DND-41 (cell line): ENCODE results near the gene PTPRR.

Source experiments
- EZH2 ChIP-seq: IDR thresholded peaks from 3 replicates; pipeline ENCODE4 v1.6.1; 2012; ENCODE audit warnings: borderline replicate concordance, low read depth, mild to moderate bottlenecking, moderate library complexity, low read length, inconsistent platforms; ENCODE audit not compliant: severe bottlenecking
- TF ChIP-seq, protein P1 (sequence below): IDR thresholded peaks from 2 replicates; pipeline ENCODE4 v1.5.1; 2012; ENCODE audit warnings: borderline replicate concordance, low read length, moderate library complexity, mild to moderate bottlenecking; ENCODE audit not compliant: poor library complexity, severe bottlenecking; ENCODE audit errors: extremely low read depth

DNA sequence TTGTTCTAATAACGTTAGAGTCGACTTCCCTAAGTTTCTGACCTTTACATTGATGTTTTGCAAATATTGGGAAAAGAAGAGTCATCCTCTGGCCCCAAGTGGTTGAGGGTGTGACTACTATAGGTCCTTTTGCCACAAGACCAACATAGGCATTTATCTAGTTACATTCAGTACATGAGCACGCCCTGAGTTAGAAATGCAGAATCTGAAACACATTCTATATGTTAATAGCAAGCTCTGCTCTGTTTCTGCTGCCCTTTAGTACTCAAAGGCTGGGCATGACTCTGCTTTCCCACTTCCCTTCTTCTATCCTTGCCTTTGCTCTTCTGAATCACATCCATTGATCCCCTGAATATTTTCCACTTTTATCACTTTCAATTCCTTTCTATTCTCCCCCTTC, 168.2 kb downstream of the PTPRR start:
- TF ChIP-seq, protein P1, sequence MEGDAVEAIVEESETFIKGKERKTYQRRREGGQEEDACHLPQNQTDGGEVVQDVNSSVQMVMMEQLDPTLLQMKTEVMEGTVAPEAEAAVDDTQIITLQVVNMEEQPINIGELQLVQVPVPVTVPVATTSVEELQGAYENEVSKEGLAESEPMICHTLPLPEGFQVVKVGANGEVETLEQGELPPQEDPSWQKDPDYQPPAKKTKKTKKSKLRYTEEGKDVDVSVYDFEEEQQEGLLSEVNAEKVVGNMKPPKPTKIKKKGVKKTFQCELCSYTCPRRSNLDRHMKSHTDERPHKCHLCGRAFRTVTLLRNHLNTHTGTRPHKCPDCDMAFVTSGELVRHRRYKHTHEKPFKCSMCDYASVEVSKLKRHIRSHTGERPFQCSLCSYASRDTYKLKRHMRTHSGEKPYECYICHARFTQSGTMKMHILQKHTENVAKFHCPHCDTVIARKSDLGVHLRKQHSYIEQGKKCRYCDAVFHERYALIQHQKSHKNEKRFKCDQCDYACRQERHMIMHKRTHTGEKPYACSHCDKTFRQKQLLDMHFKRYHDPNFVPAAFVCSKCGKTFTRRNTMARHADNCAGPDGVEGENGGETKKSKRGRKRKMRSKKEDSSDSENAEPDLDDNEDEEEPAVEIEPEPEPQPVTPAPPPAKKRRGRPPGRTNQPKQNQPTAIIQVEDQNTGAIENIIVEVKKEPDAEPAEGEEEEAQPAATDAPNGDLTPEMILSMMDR = no peak
- no peak for TF ChIP-seq EZH2
